HG03432 (cell line): ENCODE measurements around the gene TSPAN14.

Source experiments
- ATAC-seq: cut with Tn5 transposase; IDR thresholded peaks from one replicate; pipeline ENCODE4 v1.9.1; 2021; ENCODE audit warnings: mild to moderate bottlenecking, moderate library complexity; ENCODE audit not compliant: unreplicated experiment

TSPAN14 gene

DNA sequence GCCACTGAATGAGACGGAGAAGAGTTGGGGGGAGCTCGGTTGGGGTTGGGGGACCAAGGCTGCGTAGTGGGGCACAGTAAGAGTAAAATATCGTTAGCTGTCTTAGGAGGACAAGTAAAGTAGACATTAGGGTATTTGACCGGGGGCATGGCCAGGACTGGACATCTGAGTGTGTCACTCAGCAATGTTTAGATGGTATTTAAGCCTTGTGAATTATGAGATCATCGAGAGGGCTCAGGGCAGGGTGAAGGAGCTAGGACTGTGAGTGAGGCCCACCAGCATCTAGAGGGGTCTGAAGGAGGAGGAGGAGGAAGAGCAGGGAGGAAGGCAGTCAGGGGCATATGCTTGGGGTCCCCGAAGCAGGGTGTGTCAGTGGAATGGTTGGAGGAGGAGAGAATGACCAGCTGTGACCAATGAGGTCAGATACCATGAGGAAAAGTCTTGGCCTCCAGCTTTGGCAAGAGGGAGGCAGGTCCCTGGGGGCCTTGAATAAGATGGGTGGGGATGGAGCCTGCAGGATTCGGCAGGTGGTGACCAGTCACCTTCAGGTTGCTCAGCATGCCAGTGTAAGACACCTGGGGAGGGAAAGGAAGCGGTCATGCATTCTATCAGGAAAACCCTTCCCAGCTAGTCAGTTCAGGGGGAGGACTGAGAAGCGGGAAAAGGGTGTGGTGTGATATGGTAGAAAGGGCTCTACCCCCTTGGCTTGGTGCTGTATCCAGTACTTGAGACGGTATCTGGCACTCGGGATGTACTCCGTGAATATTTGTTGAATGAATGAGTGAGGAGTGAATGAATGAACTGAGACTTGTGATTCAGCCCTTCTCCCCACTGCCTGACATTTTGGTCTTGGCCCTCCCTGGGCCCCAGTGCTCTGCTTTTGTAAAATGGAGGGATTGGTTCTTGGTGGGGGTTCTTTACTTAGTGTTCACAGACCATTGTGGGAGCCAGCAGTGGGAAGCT is 48.8 kb downstream of the TSPAN14 start:
- ATAC-seq, result no peak

GRCh38 chr10:80503584-80504157 is 49.6 kb downstream of the TSPAN14 start:
- ATAC-seq, result no peak

GRCh38 chr10:80504158-80504811 is 50.2 kb downstream of the TSPAN14 start:
- no peak for ATAC-seq

DNA sequence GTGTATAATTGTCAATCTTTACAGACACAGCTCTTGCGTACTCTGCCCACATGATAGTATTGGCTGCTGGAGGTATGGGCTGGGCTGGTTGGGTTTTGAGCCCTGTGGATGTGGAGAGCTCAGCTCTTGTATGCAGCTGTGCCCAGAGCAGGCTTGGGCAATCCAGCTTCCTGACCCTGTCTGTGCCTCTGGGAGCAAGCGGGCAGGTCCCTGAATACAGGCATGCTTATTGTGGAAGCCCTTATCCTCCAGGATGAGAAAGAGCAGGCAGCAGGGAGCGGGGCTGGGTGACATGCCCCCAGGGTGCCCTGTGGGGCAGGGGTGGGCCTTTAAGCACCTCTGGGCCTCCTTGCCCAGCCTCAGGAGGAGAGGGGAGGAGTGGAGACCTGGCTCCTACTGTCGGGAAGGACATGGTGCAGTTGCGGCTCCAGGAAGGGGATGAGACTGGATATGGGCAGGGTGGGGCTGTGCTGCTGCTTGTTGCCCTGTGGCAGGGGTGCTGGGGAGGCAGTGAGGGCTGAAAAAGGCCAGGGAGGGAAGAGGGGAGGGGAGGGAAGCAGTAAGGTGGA is 50.9 kb downstream of the TSPAN14 start:
- no peak for ATAC-seq

GRCh38 chr10:80506189-80506575 is 52.1 kb downstream of the TSPAN14 start:
- ATAC-seq, result no peak

DNA sequence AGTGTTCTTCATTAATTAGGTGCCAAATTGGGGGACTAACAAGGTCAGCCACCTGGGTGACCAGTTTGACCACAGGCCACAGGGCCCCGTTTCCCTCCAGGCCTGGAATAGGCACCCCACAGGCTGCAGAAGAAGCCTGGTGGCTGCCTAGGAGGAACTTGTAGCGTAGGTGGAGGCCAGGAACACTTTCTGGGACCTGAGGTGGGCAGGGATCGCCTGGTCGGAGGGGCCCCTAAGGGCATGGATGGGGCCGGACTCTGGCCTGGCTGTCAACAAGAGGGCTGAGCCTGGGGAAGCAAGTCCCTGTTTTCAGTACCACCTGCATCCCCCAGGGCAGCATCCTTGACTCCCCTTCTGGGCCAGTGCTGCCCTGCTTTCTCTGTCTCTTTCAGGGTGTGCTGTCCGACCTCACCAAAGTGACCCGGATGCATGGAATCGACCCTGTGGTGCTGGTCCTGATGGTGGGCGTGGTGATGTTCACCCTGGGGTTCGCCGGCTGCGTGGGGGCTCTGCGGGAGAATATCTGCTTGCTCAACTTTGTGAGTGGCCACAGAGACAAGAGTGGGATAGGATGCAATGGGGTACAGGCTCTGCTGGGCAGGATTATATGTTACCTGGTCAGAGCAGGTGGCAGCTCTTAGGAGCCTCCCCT is 52.9 kb downstream of the TSPAN14 start:
- ATAC-seq, result no peak

DNA sequence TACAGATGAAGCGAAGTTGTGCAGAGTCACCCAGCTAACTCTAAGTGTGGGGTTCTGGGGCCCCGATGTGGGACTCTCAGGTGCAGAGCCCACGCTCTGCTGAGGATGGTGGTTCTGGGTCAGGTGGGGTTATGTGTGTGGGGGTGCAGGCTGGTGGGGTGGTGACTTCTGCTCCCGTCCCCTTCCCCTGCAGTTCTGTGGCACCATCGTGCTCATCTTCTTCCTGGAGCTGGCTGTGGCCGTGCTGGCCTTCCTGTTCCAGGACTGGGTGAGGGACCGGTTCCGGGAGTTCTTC is 54.9 kb downstream of the TSPAN14 start:
- ATAC-seq, result no peak

DNA sequence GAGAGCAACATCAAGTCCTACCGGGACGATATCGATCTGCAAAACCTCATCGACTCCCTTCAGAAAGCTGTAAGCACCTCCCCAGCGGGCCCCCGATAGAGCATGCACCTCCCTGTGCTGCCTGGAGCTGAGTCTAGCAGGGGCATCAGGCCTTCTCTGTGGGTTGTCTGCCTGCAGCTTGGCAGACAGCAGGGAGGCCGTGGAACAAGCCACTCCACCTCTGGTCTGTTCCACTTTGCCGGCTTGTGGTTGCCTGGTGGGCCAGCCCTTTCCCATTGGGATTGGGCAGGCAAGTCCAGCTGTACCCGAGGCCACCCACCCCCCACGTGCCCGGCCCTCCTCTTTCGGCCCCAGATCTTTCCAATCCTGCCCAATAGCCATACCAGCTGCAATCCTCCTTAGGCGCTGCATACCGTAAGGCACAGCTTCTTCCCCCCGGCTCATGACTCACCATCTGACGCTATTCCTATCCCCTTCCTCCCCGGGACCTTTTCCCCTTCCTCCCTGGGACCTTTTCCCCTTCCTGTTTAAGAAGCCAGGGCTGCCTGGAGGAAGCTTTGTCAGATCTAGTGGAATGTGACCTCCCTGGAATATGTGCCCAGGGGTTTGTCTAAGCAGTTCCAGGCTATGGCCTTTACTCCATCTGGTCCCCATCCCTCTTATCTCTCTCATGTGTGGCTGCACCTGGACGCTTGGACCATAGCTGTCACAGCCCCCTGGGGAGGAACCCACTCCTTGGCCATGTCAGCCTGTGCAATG is 55.5 kb downstream of the TSPAN14 start:
- no peak for ATAC-seq

DNA sequence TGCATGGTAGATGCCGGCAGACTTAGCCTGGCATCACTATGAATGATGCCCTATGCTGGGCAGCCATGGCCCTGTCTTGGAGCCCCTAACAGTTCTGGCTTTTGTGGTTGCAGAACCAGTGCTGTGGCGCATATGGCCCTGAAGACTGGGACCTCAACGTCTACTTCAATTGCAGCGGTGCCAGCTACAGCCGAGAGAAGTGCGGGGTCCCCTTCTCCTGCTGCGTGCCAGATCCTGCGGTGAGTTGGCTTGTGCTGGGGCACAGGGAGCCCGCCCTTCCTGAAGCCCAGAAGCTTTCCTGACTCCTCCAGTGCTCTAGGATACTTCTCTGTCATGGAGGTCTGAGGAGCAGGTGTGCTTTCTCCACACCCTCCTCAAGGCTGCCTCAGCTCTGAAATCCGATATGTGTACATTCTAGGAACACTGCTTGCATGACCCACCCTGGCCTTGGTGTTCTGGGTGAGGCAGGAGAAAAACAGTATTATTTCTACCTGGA is 58.0 kb downstream of the TSPAN14 start:
- no peak for ATAC-seq

- no peak for ATAC-seq
Observed at GRCh38 chr10:80513106-80513505, 59.0 kb downstream of the TSPAN14 start.

GRCh38 chr10:80515511-80515910 is 61.4 kb downstream of the TSPAN14 start:
- no peak for ATAC-seq

GRCh38 chr10:80515941-80516340 is 61.8 kb downstream of the TSPAN14 start:
- ATAC-seq, result no peak

GRCh38 chr10:80516506-80517075 is 62.5 kb downstream of the TSPAN14 start:
- ATAC-seq, result no peak

- no peak for ATAC-seq
Observed at GRCh38 chr10:80517416-80518142, 63.5 kb downstream of the TSPAN14 start.

DNA sequence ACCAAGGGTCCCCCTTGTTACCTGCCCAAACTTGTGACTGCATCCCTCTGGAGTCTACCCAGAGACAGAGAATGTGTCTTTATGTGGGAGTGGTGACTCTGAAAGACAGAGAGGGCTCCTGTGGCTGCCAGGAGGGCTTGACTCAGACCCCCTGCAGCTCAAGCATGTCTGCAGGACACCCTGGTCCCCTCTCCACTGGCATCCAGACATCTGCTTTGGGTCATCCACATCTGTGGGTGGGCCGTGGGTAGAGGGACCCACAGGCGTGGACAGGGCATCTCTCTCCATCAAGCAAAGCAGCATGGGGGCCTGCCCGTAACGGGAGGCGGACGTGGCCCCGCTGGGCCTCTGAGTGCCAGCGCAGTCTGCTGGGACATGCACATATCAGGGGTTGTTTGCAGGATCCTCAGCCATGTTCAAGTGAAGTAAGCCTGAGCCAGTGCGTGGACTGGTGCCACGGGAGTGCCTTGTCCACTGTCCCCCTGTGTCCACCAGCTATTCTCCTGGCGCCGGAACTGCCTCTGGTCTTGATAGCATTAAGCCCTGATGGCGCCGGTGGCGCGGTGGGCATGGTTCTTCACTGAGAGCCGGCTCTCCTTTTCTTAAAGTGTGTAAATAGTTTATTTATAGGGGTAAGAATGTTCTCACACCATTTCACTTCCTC is 64.2 kb downstream of the TSPAN14 start:
- peak; percentile 35 for ATAC-seq

DNA sequence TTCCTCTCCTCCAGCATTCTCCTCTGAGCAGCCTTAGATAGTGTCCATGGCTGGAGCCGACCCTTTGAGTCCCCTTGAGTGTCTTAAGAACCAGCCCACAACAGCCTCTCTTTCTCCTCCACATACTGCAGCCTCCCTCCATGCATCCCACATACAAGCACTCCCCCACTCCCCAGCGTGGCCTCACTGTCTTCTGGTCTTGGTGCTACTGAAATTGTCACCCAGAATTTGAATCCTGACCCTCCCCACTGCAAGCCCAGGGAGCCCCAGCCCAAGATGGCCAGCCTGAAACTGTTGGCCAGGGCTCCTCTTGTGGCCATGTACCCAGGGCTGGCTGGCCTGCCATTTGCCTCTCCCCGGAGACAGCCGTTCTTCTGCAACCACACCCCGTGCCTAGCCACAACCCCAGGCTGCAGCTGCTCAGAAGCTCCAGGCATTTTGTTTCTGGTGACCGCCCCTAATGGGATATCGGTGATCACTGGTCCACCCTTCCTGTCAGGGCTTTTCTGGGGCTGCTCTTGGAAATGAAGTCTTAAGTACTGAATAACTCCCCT is 64.8 kb downstream of the TSPAN14 start:
- ATAC-seq, result peak; percentile 21

DNA sequence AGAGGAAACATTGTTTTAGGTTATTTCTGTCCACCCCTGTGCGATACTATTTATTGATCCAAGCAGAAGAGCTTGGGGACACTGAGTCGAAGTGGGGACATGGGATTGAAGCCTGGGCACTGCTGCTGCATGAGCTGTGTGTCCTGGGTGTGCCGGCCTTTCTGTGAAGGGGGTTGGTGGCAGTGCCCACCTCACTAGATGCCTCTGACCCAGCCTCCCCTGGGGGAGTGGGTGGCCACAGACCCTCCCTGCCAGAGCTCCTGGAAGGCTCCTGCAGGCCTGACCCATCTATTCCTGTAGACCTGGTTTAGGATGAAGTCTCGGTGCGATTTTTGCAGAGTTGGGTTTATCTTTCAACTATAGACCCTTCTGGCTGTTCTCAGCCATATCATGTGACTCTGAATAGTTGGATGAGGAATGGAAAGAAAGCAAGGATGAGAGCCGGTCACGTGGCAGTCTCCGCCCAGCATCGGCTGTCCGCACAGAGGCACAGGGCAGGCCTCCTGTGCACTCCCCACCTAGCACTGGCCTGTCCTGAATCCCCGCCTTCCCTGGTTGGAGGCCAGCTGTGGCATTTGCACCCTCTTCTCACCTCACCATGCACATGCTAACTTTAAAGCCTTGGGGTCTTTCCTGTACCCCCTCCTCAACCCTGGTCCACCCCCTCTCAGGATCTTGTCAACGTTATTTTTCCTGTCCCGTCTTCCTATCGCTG is 66.0 kb downstream of the TSPAN14 start:
- ATAC-seq, result no peak
